Parathyroid adenoma (tissue), 2 donors: ENCODE results near the gene MAP7.
"Not testable (repeated sequence)": the region's sequence is repeated elsewhere in the genome, so short reads cannot be mapped to it uniquely, and the experiment has no call there.

Experiments
- H2AFZ ChIP-seq: fragments of 300-600 bp; sonication (generic); one replicate; pipeline ENCODE4 v1.7.0; 2017; ENCODE audit warnings: antibody characterized with exemption, mild to moderate bottlenecking
- H3K27ac ChIP-seq: fragments of 300-600 bp; sonication (generic); one replicate; pipeline ENCODE4 v1.7.0; 2017
- H3K27me3 ChIP-seq: fragments of 300-600 bp; sonication (generic); one replicate; pipeline ENCODE4 v1.7.0; 2017; ENCODE audit warnings: low read length; ENCODE audit not compliant: control insufficient read depth, insufficient read depth
- H3K36me3 ChIP-seq: fragments of 300-600 bp; sonication (generic); one replicate; pipeline ENCODE4 v1.7.0; 2017; ENCODE audit warnings: low read length; ENCODE audit not compliant: control insufficient read depth, insufficient read depth
- H3K4me1 ChIP-seq: fragments of 300-600 bp; sonication (generic); one replicate; pipeline ENCODE4 v1.7.0; 2017; ENCODE audit warnings: control low read depth
- H3K4me2 ChIP-seq: fragments of 300-600 bp; sonication (generic); one replicate; pipeline ENCODE4 v1.7.0; 2017; ENCODE audit warnings: low read length
- H3K4me3 ChIP-seq: fragments of 300-600 bp; sonication (generic); one replicate; pipeline ENCODE4 v1.7.0; 2017; ENCODE audit warnings: low read depth, low read length
- H3K79me2 ChIP-seq: fragments of 300-600 bp; sonication (generic); one replicate; pipeline ENCODE4 v1.7.0; 2017; ENCODE audit warnings: control low read depth
- H3K9ac ChIP-seq: fragments of 300-600 bp; sonication (generic); one replicate; pipeline ENCODE4 v1.7.0; 2017; ENCODE audit warnings: mild to moderate bottlenecking
- H3K9me3 ChIP-seq: fragments of 300-600 bp; sonication (generic); one replicate; pipeline ENCODE4 v1.7.0; 2017; ENCODE audit warnings: low read length; ENCODE audit not compliant: control insufficient read depth
- CTCF ChIP-seq: fragments of 300-600 bp; sonication (generic); IDR thresholded peaks from one replicate; pipeline ENCODE4 v1.7.0; 2017; ENCODE audit warnings: antibody characterized with exemption, mild to moderate bottlenecking
- donor health status: primary hyperparathyroidism.

MAP7 gene

DNA sequence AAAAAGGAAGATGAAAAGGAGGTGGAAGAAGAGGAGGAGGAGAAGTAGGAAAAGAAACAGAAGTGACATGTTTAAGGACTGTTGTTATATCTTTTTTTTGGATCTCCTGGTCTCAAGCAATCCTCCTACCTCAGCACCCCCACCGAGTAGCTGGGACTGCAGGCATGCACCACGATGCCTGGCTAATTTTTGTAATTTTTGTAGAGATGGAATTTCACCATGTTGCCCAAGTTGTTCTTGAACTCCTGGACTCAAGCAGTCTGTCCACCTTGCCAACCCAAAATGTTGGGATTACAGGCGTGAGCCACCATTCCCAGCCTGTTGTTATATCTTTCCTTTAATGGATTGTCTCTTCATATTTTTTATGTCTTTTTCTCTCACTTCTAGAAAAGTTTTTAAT lies 241.1 kb downstream of the MAP7 start:
- Histone ChIP-seq H3K9me3 (no peaks in the 10 kb centered on the region), H3K4me3 (no peak overlapping the region), H3K27ac (no peak overlapping the region), H3K9ac (no peak overlapping the region), H3K4me1 (no peaks in the 10 kb centered on the region), H2AFZ (no peak overlapping the region), H3K79me2 (no peaks in the 10 kb centered on the region), H3K4me2 (no peak overlapping the region), H3K36me3 (no peaks in the 10 kb centered on the region), H3K27me3 (no peaks in the 10 kb centered on the region)
- no peak for TF ChIP-seq CTCF

DNA sequence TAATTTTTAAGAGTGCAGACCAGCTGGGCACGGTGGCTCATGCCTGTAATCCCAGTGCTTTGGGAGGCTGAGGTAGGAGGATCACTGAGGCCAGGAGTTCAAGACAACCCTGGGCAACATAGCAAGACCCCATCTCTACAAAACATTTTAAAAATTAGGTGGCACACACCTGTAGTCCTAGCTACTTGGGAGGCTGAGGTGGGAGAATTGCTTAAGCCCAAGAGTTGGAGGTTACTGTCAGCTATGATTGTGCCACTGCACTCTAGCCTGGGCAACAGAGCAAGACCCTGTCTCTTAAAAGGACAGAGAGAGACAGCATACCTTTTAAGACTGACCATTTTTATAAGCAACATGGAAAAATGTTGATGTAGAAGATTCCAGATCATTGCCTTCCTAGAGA lies 241.8 kb downstream of the MAP7 start:
- not testable (repeated sequence) for H3K27ac ChIP-seq, H3K79me2 ChIP-seq, H3K4me3 ChIP-seq, H3K9me3 ChIP-seq, H3K4me1 ChIP-seq, H3K9ac ChIP-seq, H2AFZ ChIP-seq, H3K27me3 ChIP-seq, H3K36me3 ChIP-seq, H3K4me2 ChIP-seq

DNA sequence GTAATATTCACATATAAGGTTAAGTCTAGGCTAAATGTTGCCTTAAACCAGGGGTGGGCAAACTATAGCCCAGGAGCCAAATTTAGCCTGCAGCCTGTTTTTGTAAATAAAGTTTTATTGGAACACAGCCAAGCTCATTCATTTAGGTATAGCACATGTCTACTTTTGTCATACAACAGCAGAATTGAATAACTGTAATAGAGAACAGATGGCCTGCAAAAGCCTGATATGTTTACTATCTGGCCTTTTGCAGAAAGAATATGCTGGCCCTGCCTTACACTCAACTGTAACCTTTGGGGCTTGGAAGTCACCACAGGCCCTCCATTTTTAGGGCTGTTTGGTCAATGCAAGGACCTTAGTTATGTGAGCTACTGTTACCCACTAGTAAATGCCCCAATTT lies 242.9 kb downstream of the MAP7 start:
- Histone ChIP-seq H3K4me1 (no peaks in the 10 kb centered on the region), H3K27me3 (no peaks in the 10 kb centered on the region), H3K36me3 (no peaks in the 10 kb centered on the region), H3K27ac (no peak overlapping the region), H3K79me2 (no peaks in the 10 kb centered on the region), H3K9ac (no peak overlapping the region), H3K9me3 (no peaks in the 10 kb centered on the region), H3K4me2 (no peak overlapping the region), H2AFZ (no peak overlapping the region), H3K4me3 (no peak overlapping the region)
- TF ChIP-seq CTCF = no peak

DNA sequence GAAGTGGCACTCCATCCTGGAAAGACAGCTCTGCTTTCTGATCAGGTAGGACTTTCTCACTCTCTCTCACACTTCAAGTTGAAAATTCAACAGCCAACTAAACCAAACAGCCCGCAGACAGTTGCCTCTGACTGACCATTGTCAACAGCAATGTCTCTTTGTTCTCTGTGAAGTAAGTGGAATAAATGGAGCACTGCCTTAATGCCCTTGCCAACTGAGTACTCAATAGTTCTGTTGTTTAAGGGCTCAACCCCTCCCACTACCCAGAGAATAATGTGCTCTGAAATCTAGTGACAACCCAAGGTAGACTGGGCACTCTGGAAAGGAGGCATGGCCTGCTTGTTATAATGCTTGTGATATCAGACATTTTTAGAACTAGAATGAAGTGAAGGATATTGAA lies 243.8 kb downstream of the MAP7 start:
- H3K9ac ChIP-seq = no peak overlapping the region
- H2AFZ ChIP-seq = no peak overlapping the region

GRCh38 chr6:136304410-136304809 lies 245.8 kb downstream of the MAP7 start:
- H3K79me2 ChIP-seq = no peaks in the 10 kb centered on the region

More for the DNA sequence above, 243.8 kb downstream of the MAP7 start:
- H3K4me3 ChIP-seq = no peak overlapping the region
- H3K4me1 ChIP-seq = no peaks in the 10 kb centered on the region
- TF ChIP-seq CTCF = no peak
- no peak overlapping the region for H3K4me2 ChIP-seq
- H3K79me2 ChIP-seq = no peaks in the 10 kb centered on the region
- H3K36me3 ChIP-seq = no peaks in the 10 kb centered on the region
- no peaks in the 10 kb centered on the region for H3K9me3 ChIP-seq
- H3K27me3 ChIP-seq = no peaks in the 10 kb centered on the region
- no peak overlapping the region for H3K27ac ChIP-seq

More at GRCh38 chr6:136304410-136304809, 245.8 kb downstream of the MAP7 start:
- H3K9me3 ChIP-seq = no peaks in the 10 kb centered on the region
- no peaks in the 10 kb centered on the region for H3K27me3 ChIP-seq
- no peak overlapping the region for H3K9ac ChIP-seq
- no peak overlapping the region for H3K4me3 ChIP-seq
- no peak for TF ChIP-seq CTCF
- H3K27ac ChIP-seq = no peak overlapping the region
- H3K4me1 ChIP-seq = no peaks in the 10 kb centered on the region
- H3K4me2 ChIP-seq = no peak overlapping the region
- H2AFZ ChIP-seq = no peak overlapping the region
- no peaks in the 10 kb centered on the region for H3K36me3 ChIP-seq
